GM18907 (cell line): ENCODE measurements around the gene GPX4.
A peak's percentile ranks its signal among the peaks of the same experiment; 100 is the strongest.

Source experiments
- ATAC-seq: cut with Tn5 transposase; IDR thresholded peaks from one replicate; pipeline ENCODE4 v1.9.1; 2021; ENCODE audit warnings: mild to moderate bottlenecking, moderate library complexity; ENCODE audit not compliant: unreplicated experiment

The GPX4 gene

DNA sequence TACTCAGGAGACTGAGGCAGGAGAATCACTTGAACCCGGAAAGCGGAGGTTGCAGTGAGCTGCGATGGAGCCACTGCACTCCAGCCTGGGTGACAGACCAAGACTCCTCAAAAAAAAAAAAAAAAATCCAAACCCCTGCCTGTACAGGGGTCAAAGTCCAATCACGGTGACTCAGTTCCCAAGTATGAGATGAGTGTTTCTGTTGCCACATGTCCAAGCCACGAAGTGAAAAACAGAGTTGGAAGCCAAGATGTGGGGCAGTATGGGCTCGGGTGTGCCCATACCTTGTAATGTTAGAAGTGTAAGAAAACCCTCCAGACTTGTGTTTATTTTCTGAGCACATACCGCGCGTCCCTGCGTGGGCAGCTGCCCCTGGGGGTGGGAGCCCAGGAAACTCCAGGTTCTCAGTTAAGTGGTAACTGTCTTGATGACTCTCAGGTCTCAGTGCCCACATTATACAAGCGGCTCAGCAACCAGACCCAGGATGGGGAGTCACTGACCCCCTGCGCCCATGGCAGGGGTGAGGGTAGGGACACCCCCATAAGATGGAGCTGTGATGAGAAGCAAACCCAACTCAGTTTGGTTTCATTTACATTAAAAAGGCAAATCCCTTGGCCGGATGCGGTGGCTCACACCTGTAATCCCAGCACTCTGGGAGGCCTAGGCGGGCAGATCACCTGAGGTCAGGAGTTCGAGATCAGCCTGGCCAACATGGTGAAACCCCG lies 1.2 kb upstream of the GPX4 start:
- peak; percentile 29 for ATAC-seq

DNA sequence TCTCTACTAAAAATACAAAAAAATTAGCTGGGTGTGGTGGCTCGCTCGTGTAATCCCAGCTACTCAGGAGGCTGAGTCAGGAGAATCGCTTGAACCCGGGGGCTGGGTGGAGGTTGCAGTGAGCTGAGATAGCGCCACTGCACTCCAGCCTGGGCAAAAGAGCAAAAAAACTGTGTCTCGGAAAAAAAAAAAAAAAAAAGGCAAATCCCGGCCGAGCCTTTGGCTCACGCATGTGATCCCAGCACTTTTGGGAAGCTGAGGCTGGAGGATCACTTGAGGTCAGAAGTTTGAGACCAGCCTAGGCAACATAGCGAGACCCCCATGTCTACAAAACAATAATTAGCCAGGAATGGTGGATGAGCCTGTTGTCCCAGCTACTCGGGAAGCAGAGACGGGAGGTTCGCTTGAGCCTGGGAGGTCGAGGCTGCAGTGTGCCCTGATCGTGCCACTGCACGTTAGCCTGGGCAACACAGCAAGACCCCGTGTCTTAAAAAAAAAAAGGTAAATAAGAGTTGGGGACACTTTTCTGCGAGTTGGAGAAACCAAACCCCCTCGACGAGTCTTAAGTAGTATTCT lies 574 bp upstream of the GPX4 start:
- ATAC-seq, result no peak

DNA sequence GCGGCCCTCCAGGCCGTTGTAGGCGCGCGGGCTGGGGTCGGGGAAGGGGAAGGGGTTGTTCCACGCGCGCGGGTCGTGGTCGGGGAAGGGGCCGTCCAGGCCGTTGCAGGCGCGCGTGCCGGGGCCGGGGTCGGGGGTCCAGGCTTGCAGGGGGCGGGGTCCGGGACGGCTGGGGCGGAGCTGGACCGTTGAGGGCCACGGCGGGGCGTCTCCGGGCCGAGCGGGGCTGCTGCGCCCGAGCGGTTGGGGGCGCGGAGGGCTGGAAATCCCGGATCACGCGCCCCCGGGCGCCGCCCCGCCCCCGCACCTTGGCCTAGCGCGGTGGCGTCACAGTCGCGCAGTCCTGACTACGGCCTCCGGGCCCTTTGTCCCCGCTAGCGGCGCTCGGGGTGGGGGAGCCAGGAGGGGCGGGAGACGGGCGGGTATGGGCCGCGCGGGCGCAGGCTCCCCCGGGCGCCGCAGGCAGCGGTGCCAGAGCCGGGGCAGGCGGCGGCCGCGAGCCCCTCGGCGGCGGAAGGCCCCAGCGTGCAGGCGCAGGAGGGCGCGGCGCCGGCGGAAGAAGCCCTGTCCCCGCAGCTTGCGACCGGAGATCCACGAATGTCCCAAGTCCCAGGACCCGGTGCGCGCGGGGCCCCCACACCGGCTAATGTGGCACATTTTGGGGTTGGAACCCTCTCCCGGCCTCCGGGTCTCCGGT lies 665 bp downstream of the GPX4 start:
- ATAC-seq, result peak; percentile 26

DNA sequence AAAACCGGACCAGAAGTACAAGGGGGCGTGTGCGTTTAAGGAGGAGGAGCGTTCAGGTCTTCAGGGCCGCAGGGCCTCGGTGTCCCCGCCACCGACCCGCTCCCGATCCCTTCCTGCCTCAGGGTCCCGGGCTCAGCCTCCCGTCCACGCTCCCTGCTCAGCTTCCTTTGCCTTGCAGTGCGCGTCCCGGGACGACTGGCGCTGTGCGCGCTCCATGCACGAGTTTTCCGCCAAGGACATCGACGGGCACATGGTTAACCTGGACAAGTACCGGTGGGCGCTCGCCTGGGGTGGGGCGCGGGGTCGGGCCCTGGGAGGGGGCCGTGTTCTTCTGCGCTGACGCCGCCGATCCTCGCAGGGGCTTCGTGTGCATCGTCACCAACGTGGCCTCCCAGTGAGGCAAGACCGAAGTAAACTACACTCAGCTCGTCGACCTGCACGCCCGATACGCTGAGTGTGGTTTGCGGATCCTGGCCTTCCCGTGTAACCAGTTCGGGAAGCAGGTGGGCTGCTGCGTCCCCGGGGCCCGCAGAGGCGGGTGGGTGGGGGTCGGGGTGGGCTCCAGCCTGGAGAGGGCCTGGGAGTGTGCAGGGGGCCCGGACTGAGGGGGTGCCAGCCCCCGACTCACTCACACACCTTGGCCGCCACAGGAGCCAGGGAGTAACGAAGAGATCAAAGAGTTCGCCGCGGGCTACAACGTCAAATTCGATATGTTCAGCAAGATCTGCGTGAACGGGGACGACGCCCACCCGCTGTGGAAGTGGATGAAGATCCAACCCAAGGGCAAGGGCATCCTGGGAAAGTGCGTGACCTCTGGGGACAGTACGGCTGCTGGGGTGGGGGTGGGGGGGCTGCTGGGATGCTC lies 1.4 kb downstream of the GPX4 start:
- ATAC-seq, result no peak

DNA sequence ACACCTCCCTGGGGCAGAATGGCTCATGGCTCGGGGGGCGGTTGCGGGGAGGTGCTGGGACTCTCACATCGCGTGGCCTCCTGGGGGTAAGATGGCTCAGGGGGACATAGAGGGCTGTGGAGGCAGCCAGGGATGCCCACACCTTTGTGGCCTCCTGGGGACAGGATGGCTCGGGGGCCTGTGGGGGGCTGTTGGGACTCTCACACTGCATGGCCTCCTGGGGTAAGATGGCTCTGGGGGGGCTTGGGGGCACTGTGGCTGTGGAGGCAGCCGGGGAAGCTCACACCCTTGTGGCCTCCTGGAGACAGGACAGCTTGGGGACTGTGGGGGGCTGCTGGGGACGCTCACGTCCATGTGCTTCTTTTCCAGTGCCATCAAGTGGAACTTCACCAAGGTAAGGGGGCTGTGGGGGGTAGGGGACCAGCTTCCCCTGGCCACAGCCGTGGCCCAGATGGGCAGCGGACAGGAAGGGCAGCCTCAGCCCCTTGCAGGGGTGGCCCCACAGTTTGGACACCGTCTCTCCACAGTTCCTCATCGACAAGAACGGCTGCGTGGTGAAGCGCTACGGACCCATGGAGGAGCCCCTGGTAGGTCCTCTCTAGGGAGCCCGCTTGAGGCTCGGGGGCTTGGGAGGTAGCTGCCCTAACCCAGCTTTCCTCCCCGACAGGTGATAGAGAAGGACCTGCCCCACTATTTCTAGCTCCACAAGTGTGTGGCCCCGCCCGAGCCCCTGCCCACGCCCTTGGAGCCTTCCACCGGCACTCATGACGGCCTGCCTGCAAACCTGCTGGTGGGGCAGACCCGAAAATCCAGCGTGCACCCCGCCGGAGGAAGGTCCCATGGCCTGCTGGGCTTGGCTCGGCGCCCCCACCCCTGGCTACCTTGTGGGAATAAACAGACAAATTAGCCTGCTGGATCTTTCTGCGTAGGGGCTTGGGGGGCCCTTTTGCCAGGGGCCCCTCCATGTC lies 2.4 kb downstream of the GPX4 start:
- ATAC-seq, result no peak

DNA sequence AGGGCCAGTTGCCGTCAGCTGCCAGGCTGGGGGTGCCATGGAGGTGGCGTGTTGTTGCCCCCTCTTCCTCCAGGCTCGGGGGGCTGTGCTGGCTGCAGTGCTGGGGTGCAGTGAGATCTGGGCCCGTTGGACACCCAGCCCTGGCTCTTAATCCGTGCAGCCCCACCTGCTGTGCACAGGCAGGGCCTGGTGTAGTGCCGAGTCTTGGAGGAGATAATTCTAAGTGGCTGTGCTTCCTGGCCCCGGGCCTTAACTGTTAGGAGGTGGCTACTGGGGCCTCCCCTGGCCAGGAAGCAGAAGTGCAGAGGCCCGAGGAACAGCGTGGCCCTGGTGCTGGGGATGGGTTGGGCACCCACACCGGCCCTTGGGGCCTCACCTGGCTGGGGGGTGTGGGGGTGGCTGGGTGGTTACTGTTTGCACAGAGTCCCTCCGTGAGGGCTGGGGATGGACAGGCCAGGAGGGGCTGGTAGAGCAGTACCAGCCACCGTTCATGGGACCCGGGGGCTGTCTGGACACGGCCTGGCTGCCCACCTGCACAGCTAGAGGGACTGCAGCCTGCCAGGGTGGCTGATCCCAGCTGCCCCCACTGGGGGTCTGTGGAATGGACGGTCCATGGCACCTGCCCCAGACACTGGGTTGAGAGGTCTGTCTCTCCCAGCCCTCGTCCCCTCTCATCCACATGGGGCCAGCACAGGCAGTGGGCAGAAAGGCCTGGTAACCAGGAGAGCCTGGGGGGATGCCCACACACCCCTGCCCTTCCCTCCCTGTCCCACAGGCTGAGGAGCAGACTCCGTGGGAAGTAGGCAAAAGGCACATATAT lies 3.3 kb downstream of the GPX4 start:
- no peak for ATAC-seq

DNA sequence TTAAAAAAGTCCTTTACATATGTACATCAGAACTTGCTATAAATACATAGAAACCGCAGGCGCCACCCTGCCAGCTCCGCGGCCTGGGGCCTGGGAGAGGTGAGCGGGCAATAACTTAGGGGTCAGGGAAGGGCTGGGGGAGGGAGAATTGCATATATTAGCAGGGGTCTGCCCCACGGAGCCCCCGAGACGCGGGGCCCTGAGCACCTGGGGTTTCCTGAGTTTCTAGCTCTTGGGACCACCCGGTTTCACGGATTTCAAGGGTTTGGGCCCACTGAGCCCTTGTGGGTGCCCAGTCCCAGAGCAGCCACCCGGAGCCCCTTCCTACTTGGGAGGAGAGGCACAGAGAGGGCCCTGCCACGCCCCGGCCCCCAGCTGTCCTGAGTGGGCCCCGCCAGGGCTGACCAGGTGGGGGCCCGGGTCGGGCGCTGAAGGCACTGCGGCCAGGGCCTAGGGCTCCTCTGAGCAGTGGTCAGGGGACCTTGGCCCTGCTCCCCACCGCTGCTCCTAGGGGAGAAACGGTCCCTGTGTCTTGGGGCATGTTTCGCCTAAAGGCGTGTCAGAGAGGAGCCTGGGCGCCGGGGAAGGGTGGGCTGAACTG lies 4.0 kb downstream of the GPX4 start:
- no peak for ATAC-seq

DNA sequence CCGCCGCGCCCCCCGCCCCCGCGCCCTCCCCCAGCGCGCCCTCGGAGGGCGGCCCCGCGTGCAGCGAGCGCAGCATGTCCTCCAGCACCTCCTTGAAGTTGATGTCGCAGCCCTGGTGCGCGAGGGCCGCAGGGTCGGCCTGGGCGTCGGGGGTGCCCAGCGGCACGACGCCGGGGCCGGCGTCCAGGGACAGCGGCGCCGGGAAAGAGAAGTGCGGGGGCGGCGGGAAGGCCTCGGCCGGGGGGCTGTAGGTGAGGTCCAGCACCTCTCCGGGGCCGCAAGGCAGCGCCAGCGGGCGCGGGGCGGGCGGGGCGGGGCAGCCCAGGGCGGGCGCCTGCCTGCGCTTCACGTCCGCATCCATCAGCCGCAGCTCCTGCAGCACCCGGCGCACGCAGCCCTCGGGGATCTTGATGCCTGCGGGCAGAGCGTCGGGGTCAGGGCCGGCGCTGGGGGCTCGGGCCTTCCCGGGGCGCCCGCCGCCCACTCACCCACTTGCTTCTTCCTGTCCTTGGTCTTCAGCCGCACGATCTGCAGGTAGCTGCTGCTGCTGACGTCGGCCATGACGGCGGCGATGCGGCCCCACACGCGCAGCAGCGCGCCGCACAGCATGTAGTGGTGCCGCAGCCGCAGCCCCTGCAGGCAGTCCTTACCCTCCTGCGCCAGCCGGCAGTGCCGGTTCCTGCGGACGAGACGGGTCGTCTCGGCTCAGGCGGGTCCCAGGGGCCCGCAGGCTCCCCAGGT lies 4.7 kb downstream of the GPX4 start:
- ATAC-seq, result no peak

DNA sequence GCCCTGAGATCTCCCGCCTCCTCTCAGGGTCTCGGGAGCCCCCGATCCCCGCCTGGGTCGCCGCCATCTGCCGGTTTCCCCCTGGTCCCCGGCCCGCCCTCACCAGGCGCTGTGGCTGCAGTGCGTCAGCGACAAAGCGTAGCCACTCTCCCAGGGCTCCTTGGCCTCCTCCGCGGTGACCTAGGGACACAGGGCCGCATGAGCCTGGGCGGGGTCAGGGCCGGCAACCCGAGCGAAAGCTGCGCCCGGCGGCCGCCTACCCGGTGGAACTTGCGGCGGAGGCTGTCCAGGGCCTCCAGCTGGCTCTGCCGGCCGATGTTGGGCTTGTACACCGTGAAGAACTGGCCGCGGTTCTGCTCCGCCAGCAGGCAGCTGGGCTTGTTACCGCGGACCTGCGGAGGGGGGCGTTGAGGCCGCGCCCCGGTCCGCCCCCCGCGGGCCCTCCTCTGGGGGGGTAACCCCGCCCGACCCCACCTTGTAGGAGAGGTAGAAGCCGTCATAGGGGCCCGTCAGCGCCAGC lies 5.3 kb downstream of the GPX4 start:
- ATAC-seq, result no peak

DNA sequence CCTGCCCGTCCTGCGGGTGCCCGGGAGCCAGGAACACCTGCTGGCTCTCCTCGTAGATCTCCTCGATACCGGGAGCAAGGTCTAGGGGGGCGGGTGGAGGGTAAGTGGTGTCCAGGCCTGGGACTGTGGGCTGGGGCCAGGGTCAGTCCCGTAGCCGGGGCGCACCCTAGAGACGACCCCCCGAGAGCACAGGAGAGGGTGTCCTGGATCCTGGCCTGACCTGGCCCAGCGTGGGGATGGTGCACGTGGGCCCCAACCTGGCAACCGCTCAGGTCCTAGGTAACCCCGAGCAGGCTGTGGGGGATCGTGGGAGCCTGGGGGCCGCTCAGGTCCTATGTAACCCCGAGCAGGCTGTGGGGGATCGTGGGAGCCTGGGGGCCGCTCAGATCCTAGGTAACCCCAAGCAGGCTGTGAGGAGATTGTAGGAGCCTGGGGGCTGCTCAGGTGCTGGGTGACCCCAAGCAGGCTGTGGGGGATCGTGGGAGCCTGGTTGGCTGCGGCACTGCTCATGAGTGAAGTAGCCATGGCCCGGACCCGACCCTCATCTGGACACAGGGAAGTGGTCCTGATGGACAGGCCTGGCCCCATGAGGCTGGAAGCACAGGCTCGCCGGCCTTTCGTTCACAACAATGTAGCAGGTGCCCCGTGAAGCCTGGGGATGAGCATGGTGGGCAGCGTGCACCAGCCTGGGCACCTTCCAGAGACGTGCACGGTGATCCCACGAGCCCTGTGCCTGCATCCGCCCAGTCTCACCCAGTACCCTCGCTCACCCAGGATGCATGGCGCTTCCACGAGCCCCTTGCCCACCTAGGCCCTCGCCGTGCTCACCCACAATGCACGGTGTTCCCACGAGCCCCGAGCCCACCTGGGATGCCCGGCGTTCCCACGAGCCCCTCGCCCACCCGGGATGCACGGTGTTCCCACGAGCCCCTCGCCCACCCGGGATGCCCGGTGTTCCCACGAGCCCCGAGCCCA lies 6.2 kb downstream of the GPX4 start:
- no peak for ATAC-seq

DNA sequence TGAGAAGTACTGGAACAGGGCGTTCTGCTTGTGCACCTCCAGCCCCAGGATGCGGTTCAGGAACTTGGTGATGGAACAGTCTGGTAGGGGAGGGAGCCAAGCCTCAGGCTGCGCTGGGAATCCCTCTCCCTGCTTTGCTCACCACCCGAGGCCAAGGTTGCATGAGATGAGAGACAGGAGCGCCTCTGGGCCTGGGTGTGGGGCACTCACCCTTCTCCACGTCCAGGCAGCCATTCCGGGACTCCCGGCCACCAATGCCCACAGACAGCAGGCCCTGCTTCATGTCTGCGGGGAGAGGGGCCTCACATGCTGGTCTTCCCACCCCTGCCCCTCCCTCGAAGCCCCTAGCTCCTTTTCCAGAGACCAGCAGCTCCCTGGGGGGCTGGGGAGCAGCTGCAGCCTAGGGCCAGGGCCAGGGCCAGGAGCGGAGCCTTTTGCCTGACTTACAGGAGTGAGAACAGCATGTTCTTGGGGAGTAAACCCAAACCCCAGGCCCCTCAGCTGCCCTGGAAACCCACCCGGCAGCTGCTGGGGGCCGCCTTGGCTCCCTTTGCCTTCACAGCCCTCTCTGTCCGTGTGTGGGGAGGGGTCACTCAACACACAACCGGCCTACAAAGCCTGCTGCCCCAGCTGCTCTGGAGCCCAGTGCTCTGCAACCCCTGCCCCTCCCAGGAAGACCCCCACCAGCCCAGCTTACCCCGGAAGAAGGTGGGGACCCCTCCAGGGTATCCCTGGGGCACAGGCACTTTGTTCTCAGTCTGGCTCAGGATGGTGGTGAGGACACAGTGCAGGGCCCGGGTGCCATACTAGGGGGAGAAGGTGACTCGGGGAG lies 7.2 kb downstream of the GPX4 start:
- ATAC-seq, result no peak

DNA sequence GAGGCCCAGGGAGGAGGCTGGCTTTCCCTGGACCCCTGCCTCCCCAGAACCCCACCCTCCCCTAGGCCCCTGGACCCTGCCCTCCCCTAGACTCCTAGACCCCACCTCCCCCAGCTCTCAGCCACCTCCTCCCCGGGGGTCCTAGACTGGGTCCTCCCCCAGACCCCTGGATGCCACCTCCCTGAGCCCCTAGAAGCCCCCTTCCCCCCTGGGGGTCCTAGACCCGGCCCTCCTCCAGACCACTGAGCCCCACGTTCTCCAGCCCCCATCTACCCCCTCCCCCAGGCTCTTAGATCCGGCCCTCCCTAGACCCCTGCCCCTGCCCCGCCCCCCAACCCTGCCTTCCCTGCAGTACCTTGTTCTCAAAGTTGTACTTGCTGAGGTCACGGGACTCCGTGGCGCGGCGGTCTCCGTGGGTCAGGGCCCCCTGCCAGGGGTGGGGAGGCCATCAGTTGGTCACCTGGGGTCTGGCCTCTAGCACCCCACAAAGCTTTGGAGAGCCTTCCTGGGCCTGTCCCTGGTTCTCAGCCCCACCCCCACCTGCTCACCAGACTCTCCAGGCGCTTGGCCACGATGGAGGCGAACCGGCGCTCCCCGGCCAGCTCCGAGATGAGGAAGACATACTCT lies 8.0 kb downstream of the GPX4 start:
- ATAC-seq, result no peak

DNA sequence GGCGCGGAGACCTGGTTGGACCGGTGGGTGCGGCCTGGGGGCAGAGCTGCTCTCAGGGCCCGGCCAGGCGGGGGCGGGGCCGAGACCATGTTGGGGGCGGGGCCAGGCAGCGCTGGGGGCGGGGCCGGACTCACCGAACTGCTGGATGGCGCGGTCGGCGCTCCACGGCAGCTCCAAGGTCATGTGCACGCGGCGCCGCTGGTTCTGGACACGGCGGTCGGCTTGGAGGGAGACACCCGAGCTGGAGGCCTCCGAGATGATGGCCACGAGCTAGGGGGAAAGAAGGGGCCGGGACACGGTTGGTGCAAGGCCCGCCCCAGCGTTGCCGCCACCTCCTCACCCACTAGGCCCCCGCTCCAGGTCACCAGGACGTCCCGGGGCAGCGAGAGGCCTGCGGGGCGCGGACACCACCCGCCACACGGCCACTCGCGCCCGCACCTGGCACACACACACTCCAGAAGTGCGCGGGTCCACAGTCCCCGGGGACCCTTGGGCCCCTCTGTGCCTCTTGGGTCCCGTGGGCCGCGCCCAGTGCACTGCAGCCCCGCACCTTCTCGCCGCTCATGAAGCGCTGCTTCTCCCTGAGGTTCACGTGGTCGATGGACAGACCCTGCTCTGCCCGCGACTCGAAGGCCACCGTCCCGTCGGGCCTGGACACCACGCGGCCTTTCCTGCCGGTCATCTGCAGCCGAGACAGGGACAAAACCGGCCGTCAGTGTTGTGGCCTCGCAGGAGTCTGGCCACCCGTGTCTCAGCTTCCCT lies 8.7 kb downstream of the GPX4 start:
- no peak for ATAC-seq

DNA sequence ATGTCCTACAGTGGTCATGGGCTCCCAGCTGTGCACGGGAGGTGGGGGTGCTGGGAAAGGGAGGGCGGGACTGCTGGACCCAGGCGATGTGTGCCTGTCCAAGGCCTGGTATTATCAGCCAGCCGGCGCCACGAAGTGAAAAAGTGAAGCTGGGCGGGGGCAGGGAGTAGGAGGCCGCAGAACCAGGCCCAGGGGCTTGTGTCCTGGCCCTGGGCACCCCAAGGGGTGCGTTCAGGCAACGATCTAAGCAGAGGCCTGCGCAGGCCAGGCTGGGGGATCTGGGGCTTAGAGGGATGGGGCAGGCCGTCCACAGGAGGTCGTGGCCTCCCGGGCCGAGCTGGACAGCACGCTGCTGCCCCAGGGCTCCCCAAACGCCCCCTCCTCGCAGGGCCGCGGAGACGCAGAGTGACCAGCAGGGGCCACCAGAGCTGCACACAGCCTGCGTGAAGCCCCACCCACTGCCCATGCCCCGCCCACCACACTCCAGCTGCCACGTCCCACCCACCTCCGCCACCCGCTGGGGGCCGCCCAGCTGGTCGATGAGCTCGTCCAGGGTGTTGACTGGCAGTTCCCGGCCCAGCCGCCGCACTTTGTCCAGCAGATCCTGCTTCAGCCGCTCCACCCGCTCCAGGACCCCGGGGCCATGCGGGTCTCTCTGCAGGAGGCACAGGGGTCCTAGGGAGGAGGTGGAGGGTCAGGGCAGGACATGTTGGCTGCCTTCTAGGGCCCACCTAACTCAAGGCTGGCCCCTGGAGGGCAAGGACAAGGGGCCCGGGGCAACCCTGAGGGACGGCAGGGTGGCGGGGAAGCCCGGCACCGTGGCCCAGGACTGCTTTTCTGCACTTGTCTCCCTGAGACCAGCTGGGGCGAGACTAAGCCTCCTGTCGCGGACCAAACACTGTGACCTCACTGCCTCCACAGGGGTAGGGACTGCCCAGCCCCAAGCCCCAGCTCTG lies 9.5 kb downstream of the GPX4 start:
- peak; percentile 45 for ATAC-seq
